ENCODE results near the gene B3GALT5.

GRCh38 chr21:39637971-39638240 is 25.2 kb downstream of the B3GALT5 start:
- TF ChIP-seq CTCF (IDR thresholded peaks at IDR 0.05) (no peak), POLR2A (IDR thresholded peaks at IDR 0.05) (no peak), EP300 (IDR thresholded peaks at IDR 0.05) (no peak)
